Cardiac fibroblast (primary cell): ENCODE data around the gene F8.
"Not testable (repeated sequence)": the region's sequence is repeated elsewhere in the genome, so short reads cannot be mapped to it uniquely, and the experiment has no call there.

Source experiments
- DNase-seq, 2 donors: peaks; one replicate each; pipeline versions ENCODE4 v3.0.0 to v3.0.0-alpha.2; 2010; ENCODE audit warnings: low read depth in 2 of 2
- H3K4me3 ChIP-seq, 2 donors: replicated peaks in 1 of 2; 1 replicate in 1 of 2; 2 replicates in 1 of 2; pipeline ENCODE4 v1.5.1; 2011; ENCODE audit warnings: low read depth in 2 of 2, low read length in 2 of 2, mild to moderate bottlenecking in 2 of 2, moderate library complexity in 1 of 2
- TF ChIP-seq, protein P1 (sequence below): IDR thresholded peaks from one replicate; pipeline ENCODE4 v1.5.1; 2011; ENCODE audit warnings: low read depth, mild to moderate bottlenecking, low read length, inconsistent platforms

The F8 gene

DNA sequence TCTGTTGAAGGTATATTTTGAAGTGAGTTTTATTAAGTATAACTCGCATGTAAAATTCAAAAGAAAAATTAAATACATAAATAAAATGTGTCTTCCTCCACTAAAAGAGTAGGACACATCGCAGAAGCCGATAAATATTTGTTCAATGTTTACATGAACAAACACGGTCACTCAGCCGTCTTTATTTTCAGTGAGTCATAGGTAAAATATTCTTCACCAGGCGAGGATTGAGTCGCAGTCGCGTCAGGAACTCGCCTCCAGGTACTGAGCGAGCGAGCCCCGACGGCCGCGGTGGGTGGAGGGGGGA is 3.9 kb upstream of the F8 start:
- no peak for DNase-seq

GRCh38 chrX:155023907-155024833 is 1.6 kb upstream of the F8 start:
- DNase-seq = no peak
- no peak overlapping the region for H3K4me3 ChIP-seq
- TF ChIP-seq, protein P1, sequence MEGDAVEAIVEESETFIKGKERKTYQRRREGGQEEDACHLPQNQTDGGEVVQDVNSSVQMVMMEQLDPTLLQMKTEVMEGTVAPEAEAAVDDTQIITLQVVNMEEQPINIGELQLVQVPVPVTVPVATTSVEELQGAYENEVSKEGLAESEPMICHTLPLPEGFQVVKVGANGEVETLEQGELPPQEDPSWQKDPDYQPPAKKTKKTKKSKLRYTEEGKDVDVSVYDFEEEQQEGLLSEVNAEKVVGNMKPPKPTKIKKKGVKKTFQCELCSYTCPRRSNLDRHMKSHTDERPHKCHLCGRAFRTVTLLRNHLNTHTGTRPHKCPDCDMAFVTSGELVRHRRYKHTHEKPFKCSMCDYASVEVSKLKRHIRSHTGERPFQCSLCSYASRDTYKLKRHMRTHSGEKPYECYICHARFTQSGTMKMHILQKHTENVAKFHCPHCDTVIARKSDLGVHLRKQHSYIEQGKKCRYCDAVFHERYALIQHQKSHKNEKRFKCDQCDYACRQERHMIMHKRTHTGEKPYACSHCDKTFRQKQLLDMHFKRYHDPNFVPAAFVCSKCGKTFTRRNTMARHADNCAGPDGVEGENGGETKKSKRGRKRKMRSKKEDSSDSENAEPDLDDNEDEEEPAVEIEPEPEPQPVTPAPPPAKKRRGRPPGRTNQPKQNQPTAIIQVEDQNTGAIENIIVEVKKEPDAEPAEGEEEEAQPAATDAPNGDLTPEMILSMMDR = no peak

More for the DNA sequence above, 3.9 kb upstream of the F8 start:
- peak overlapping the region; percentile 58 to 63 for H3K4me3 ChIP-seq
- TF ChIP-seq, protein P1 = no peak

DNA sequence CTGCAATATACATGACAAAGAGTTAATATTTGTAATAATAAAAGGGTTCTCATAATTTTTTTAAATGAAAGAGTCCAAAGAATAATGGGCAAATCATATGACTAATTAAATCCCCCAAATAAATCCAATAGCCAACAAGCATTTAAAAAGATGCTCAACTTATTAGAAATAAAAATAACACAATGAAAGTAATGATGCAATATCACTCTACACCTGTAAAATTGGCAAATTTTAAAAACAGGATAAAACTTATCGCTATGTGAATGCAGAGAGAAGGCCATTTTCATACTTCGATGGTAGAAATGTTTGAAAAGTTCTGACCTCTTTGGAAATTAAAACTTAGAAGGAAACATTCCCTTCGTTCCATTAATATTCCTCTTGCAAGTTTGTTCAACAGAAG is 1.9 kb downstream of the F8 start:
- H3K4me3 ChIP-seq = no peak overlapping the region
- DNase-seq = no peak
- TF ChIP-seq, protein P1 = no peak

GRCh38 chrX:155009994-155010472 is 12.5 kb downstream of the F8 start:
- TF ChIP-seq, protein P1 = no peak
- H3K4me3 ChIP-seq = no peak overlapping the region
- peak; percentile 3 to 83 for DNase-seq

- DNase-seq, H3K4me3 ChIP-seq: not testable (repeated sequence)
These were observed 13.9 kb downstream of the F8 start for GRCh38 chrX:155008578-155008977.

DNA sequence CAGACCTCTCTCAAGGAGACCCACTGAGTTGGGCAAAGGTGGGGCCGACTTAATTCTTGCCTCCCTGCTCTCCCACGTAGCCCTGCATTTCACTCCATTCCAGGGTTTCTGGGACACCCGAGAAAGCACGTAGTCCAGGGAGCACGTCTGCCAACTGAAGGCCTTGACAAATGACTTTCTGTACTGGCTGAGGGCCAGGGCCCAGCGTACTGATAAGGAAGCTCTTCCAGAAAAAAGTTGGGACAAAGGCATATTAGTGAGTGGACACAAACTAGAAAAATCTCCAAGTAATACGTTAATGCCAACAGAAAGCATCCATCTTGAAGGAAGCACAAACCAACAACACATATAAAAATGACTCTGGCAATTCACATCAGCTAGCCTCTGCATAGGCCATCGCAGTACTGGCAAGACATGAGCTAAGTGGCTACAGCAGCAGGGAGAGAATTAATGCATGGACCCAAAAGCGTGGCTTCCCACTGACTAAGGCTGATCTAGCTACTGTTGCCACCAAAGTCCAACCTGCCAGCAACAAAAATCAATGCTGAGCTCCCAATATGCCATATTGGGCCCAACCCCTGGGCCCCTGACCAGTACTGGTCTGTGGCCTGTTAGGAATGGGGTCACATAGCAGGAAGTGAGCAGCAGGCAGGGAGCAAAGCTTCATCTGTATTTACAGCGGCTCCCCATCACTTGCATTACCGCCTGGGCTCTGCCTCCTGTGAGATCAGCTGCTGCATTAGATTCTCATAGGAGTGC is 15.4 kb downstream of the F8 start:
- not testable (repeated sequence) for H3K4me3 ChIP-seq
- peak in 1 of 2 donors; percentile 46 for DNase-seq

DNA sequence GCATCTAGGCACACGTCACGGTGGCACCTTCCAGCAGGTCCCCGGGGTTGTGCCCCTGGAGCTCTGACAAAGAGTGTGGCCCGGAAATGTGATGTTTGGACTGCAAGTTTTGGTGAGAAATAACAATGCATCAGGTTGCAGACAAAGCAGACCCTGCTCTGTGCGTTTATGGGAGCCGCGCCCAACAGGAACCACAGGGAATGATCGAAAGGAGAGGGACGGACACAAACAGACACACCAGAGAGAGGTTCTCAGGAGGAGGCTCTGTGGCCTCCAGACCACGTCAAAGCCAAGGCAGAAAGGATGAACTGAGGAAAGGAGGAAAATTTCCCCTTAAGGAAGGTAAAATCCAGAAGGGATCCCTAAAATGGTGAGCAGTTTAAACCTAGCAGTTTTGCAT is 16.1 kb downstream of the F8 start:
- not testable (repeated sequence) for DNase-seq, H3K4me3 ChIP-seq

DNA sequence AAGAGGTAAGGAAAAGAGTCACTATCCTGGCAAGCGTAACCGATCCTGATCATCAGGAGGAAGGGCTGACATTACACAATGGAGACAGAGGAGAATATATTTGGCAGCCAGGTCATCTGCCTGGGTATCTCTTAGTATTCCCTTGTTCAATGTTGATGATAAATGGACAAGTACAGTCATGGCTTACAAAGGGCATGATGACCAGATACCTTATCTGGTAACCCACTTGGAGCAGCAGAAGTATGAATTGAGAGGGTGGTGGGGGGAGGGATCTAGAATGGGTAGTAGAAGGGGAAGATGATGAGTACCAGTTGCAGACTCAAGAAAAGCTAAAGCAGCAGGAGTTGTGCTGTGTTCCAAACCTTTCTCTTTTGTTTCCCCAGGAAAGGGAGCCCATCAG is 17.3 kb downstream of the F8 start:
- TF ChIP-seq, protein P1 = no peak
- no peak overlapping the region for H3K4me3 ChIP-seq
- DNase-seq = no peak
